HEK293T (cell line): ENCODE results near the gene MRPL4.

ENCODE experiments used
- ARNT ChIP-seq: fragments of 450-650 bp; IDR thresholded peaks from 2 replicates; pipeline ENCODE4 v1.6.1; 2017; ENCODE audit warnings: mild to moderate bottlenecking
- BHLHE40 ChIP-seq: fragments of 450-650 bp; IDR thresholded peaks from 2 replicates; pipeline ENCODE4 v1.6.1; 2016; ENCODE audit warnings: mild to moderate bottlenecking, moderate library complexity, borderline replicate concordance
- CTBP1 ChIP-seq: fragments of 450-650 bp; IDR thresholded peaks from 2 replicates; pipeline ENCODE4 v1.6.1; 2016; ENCODE audit warnings: borderline replicate concordance
- ELF4 ChIP-seq: fragments of 450-650 bp; IDR thresholded peaks from 2 replicates; pipeline ENCODE4 v1.6.1; 2017; ENCODE audit warnings: antibody characterized with exemption
- FOXA1 ChIP-seq: fragments of 450-650 bp; IDR thresholded peaks from 2 replicates; pipeline ENCODE4 v1.6.1; 2016; ENCODE audit warnings: mild to moderate bottlenecking
- FOXK2 ChIP-seq: fragments of 450-650 bp; IDR thresholded peaks from 2 replicates; pipeline ENCODE4 v1.6.1; 2016; ENCODE audit warnings: mild to moderate bottlenecking
- FOXM1 ChIP-seq: fragments of 450-650 bp; IDR thresholded peaks from 2 replicates; pipeline ENCODE4 v1.6.1; 2017; ENCODE audit warnings: mild to moderate bottlenecking, borderline replicate concordance
- HDGF ChIP-seq: fragments of 450-650 bp; IDR thresholded peaks from 2 replicates; pipeline ENCODE4 v1.6.1; 2017; ENCODE audit warnings: antibody characterized with exemption, borderline replicate concordance
- NFRKB ChIP-seq: fragments of 450-650 bp; IDR thresholded peaks from 2 replicates; pipeline ENCODE4 v1.6.1; 2016; ENCODE audit warnings: mild to moderate bottlenecking, moderate library complexity
- SP1 ChIP-seq: fragments of 450-650 bp; IDR thresholded peaks from 2 replicates; pipeline ENCODE4 v1.6.1; 2017
- SUZ12 ChIP-seq: fragments of 450-650 bp; IDR thresholded peaks from 2 replicates; pipeline ENCODE4 v1.6.1; 2016; ENCODE audit warnings: mild to moderate bottlenecking
- TARDBP ChIP-seq: fragments of 450-650 bp; IDR thresholded peaks from 2 replicates; pipeline ENCODE4 v1.6.1; 2016

DNA sequence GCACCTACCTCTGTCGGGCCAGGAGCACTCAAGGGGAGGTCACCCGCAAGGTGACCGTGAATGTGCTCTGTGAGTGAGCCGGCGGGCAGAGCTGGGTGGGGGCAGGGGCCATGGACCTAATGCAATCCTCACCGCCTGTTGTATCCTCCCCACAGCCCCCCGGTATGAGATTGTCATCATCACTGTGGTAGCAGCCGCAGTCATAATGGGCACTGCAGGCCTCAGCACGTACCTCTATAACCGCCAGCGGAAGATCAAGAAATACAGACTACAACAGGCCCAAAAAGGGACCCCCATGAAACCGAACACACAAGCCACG is 32.9 kb downstream of the MRPL4 start:
- no peak for TF ChIP-seq FOXM1
- TF ChIP-seq SP1, result no peak
- TF ChIP-seq ELF4, result no peak
- no peak for TF ChIP-seq ARNT
- TF ChIP-seq NFRKB, result no peak
- no peak for TF ChIP-seq BHLHE40
- TF ChIP-seq FOXA1, result no peak
- no peak for TF ChIP-seq HDGF
- no peak for TF ChIP-seq SUZ12
- TF ChIP-seq CTBP1, result no peak
- TF ChIP-seq TARDBP, result no peak
- TF ChIP-seq FOXK2, result no peak
